ENCODE results near the gene C11orf97. TPM values are rescaled to one million over a fixed set of nuclear protein-coding genes. Genes with fewer than 3 reads are reported as not detected.

The C11orf97 gene
- total RNA-seq, 1 experiment from 2014 or later = not detected

DNA sequence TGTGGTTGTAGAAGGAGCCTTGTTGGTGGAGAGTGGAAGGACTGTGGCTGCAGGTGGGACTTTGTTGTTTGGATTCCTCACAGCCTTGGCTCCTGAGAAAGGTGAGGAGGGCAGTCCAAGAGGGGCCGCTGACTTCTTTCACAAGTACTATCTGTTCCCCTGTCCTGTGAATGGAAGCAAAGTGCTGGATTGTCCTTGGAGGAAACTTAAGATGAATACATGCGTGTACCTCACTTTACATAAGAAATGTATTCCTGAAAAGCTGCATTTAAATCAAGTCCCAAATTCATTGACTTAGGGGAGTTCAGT lies 33.9 kb downstream of the C11orf97 start:
- Histone ChIP-seq H2BK120ac (ENCODE audit: low read depth, low read length, poor library complexity, severe bottlenecking) (no peak overlapping the region), H3K9ac (ENCODE audit: extremely low read depth, insufficient read length, low read length) (no peak overlapping the region), H4K8ac (replicated peaks; ENCODE audit: insufficient read length, low read depth, low read length) (no peak overlapping the region), H3K4me1 (ENCODE audit: insufficient read depth, low read length) (no peaks in the 10 kb centered on the region; the same call in none of the 2 replicates), H4K5ac (ENCODE audit: insufficient read length, low read depth, low read length) (no peak overlapping the region), H4K20me1 (ENCODE audit: control insufficient read depth, insufficient read depth, insufficient read length) (no peaks in the 10 kb centered on the region), H4K91ac (ENCODE audit: insufficient read length, low read depth, low read length) (no peak overlapping the region), H3K9me3 (ENCODE audit: control insufficient read depth, low read depth, low read length) (no peaks in the 10 kb centered on the region), H3K27ac (ENCODE audit: insufficient read length, low read depth, low read length) (no peak overlapping the region), H3K79me1 (ENCODE audit: insufficient read depth, low read depth, low read length, poor library complexity, severe bottlenecking) (no peaks in the 10 kb centered on the region), H2BK15ac (ENCODE audit: low read depth, low read length) (no peak overlapping the region), H3K23ac (ENCODE audit: insufficient read length, low read depth, low read length) (no peak overlapping the region), H2BK5ac (ENCODE audit: insufficient read length, low read length) (no peak overlapping the region), H2BK20ac (ENCODE audit: low read depth, low read length, poor library complexity, severe bottlenecking) (no peak overlapping the region), H3K4ac (ENCODE audit: low read depth, low read length) (no peak overlapping the region), H3K79me2 (ENCODE audit: insufficient read depth, low read length) (peaks cover 2% of the 10 kb centered on the region; the same call in 1 of the 2 replicates), H3K27me3 (ENCODE audit: insufficient read depth, low read length) (peaks cover 9% of the 10 kb centered on the region; the same call in 1 of the 2 replicates), H3K4me2 (ENCODE audit: insufficient read depth, insufficient read length, low read length) (peak overlapping the region; percentile 47), H3T11ph (ENCODE audit: low read length) (no peak overlapping the region), H2AFZ (ENCODE audit: low read length) (no peak overlapping the region), H2AK5ac (ENCODE audit: insufficient read length, low read length) (no peak overlapping the region), H3K23me2 (ENCODE audit: insufficient read length, low read depth, low read length, poor library complexity, severe bottlenecking) (peaks cover 15% of the 10 kb centered on the region), H3K14ac (ENCODE audit: insufficient read depth, low read length) (no peak overlapping the region), H3K56ac (ENCODE audit: insufficient read length, low read depth, low read length) (no peak overlapping the region), H2BK12ac (ENCODE audit: insufficient read length, low read depth, low read length) (no peak overlapping the region), H3K18ac (ENCODE audit: insufficient read length, low read depth, low read length) (no peak overlapping the region)
- Mint-ChIP-seq H3K4me3 (peak overlapping the region; percentile 65 to 80), H3K27me3 (ENCODE audit: low read depth) (peaks cover 23% of the 10 kb centered on the region), H3K9me3 (no peaks in the 10 kb centered on the region), H3K27ac (no peak overlapping the region), H3K36me3 (ENCODE audit: insufficient read depth in 1 of 3, low read depth in 3 of 3) (peaks cover 0 to 5% (median 0%) of the 10 kb centered on the region in 3 experiments; a peak in 1 of 7 replicates), H3K4me1 (peaks cover 21 to 31% of the 10 kb centered on the region in 2 experiments)
- WGBS (ENCODE audit: extremely low coverage, insufficient read length, low lambda C conversion rate) = no CpG with 5 or more reads among the region's 2 CpGs
- no peak for DNase-seq
- TF ChIP-seq, protein P1, sequence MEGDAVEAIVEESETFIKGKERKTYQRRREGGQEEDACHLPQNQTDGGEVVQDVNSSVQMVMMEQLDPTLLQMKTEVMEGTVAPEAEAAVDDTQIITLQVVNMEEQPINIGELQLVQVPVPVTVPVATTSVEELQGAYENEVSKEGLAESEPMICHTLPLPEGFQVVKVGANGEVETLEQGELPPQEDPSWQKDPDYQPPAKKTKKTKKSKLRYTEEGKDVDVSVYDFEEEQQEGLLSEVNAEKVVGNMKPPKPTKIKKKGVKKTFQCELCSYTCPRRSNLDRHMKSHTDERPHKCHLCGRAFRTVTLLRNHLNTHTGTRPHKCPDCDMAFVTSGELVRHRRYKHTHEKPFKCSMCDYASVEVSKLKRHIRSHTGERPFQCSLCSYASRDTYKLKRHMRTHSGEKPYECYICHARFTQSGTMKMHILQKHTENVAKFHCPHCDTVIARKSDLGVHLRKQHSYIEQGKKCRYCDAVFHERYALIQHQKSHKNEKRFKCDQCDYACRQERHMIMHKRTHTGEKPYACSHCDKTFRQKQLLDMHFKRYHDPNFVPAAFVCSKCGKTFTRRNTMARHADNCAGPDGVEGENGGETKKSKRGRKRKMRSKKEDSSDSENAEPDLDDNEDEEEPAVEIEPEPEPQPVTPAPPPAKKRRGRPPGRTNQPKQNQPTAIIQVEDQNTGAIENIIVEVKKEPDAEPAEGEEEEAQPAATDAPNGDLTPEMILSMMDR (conservative IDR thresholded peaks at IDR 0.05) = no peak

Data from H9 (cell line).